B cell (primary cell): ENCODE measurements around the gene STMN1.

Experiments used
- CTCF ChIP-seq: fragments of 200-600 bp; IDR thresholded peaks from one replicate; pipeline ENCODE4 v1.8.0; 2022; ENCODE audit warnings: antibody characterized with exemption, mild to moderate bottlenecking
- EZH2 ChIP-seq: IDR thresholded peaks from 2 replicates; pipeline ENCODE4 v1.6.1; 2012; ENCODE audit warnings: borderline replicate concordance, low read depth, mild to moderate bottlenecking, moderate library complexity, low read length; ENCODE audit not compliant: insufficient read depth, poor library complexity, severe bottlenecking

DNA sequence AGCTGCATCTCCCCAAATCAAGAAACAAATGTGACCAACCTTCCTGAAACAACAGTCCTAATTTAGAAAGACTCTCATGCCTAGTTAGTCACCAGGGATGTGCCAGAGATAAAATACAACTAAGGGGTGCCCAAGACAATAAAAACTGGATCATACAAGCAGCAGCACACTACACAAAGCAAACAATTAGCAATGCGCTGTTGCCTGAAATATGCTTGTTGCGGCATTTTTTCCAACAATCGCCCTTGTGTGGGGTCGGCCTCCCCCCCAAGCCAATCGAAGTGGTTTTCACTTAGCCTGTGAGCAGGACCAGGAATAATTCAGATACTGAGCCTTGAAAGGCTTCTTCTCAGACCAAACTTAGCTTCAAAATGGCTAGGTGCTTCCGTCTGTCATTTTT lies 1.4 kb upstream of the STMN1 start:
- no peak for TF ChIP-seq CTCF
- TF ChIP-seq EZH2: no peak
